ENCODE data around the gene SLC25A25.
"Not testable (repeated sequence)": the region's sequence is repeated elsewhere in the genome, so short reads cannot be mapped to it uniquely, and the experiment has no call there.

The SLC25A25 gene

DNA sequence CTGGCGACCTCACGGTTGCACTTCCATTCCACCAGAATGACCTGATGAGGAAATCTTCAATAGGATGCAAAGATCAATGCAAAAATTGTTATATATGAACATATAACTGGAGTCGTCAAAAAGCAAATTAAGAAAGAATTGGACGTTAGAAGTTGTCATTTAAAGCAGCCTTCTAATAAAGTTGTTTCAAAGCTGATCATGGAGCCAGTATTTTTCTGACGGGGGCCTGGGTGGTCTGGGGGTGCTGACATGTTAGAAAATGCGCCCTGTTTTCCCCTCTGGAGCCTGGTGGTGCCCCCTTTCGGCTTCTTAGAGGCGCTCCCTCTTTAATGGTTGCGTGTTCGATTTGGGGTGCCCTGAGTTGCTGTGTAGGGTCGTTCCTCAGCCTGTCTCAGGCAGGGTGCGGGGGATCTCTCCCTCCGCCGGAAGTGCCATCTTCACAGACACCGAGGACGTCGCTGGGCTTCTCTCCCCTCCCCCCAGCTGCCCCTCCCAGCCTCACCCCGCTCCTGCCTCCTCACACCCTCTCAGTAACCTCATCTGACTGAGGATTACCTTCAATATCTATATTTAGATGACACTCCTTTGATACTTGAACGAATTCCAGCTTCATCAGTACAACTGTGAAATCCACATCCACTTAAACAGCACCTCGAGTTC is 41.1 kb downstream of the SLC25A25 start:
- DNase-seq (ENCODE audit: low read depth), result no peak

DNA sequence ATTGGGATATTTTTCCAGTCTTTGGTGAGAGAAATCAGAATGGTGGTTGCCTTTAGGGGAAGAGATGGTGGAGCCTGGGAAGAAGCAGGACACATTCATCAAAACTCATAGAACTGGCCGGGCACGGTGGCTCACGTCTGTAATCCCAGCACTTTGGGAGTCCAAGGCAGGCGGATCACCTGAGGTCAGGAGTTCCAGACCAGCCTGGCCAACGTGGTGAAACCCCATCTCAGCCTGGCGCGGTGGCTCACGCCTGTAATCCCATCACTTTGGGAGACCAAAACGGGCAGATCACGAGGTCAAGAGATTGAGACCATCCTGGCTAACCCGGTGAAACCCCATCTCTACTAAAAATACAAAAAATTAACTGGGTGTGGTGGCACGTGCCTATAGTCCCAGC is 43.7 kb downstream of the SLC25A25 start:
- DNase-seq (ENCODE audit: low read depth), result not testable (repeated sequence)

DNA sequence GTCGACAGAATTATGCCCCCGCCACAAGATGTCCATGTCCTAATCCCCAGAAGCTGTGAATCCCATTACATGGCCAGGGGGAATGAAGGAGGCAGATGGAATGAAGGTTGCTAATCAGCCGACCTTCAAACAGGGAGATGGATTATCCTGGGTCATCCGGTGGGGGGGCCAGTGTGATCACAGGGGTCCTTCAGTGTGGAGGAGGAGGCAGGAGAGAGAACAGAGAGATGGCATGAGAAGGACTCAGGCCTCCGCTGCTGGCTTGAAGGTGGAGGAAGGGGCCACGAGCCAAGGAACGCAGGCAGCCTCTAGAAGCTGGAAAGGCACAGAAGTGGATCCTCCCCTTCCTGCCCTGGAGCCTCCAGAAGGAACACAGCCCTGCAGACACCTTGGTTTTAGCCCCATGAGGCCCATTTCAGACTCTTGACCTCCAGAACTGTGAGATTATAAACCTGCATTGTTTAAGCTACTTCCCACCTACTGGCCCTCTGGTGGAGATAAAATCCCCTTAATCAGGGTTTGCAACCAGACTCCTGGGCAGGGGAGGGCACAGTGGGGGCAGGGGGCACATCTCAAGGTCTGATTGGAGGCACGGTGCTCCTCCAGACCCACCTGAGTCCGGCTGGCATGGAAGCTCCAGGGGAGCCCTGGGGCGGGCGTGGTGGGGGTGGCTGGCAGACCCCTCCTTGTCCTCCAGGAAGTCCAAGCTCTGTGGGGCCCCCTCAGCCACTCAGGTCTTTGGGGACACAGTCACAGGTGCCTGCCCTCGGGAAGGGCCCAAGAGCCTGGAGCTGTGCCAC is 45.7 kb downstream of the SLC25A25 start:
- DNase-seq (ENCODE audit: low read depth), result no peak

DNA sequence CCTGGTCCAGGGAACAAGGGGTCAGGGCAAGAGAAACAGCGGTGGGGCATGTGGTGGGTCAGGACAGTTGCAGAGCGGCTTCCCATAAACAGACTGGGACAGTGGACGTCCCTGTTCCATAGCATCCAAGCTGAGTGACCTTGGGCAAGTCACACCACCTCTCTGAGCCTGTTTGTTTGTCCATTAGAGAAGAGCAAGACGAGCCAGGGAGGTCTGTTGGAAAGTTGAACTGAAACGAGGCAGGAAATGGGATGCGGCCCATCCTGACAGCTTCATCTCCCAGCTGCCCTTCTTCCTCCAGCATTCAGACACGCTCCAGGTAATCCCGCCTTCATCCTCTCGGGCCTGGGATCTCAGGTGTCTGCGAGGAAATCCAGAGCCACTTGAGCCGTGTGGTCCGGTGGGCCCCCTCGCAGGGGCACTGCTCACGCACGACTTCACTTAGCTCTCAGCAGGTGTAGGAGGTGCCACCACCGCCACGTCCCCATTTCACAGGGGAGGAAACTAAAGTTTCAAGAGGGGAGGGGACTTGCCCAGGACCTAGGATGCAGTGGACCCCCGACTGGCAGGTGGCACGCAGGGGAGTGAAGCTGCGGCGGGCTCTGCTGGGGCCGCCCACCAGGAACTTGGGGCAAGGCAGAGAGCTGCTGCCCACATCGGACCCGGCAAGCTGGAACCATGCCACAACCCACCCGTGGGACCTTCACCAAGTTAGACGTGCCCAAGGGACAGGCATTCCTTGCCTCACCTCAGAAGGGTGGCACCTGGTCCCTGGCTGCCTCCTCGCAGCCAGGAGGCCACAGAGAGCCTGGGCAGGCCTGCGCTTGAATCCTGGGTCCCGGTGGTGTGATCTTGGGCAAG is 46.5 kb downstream of the SLC25A25 start:
- no peak for DNase-seq (ENCODE audit: low read depth)

DNA sequence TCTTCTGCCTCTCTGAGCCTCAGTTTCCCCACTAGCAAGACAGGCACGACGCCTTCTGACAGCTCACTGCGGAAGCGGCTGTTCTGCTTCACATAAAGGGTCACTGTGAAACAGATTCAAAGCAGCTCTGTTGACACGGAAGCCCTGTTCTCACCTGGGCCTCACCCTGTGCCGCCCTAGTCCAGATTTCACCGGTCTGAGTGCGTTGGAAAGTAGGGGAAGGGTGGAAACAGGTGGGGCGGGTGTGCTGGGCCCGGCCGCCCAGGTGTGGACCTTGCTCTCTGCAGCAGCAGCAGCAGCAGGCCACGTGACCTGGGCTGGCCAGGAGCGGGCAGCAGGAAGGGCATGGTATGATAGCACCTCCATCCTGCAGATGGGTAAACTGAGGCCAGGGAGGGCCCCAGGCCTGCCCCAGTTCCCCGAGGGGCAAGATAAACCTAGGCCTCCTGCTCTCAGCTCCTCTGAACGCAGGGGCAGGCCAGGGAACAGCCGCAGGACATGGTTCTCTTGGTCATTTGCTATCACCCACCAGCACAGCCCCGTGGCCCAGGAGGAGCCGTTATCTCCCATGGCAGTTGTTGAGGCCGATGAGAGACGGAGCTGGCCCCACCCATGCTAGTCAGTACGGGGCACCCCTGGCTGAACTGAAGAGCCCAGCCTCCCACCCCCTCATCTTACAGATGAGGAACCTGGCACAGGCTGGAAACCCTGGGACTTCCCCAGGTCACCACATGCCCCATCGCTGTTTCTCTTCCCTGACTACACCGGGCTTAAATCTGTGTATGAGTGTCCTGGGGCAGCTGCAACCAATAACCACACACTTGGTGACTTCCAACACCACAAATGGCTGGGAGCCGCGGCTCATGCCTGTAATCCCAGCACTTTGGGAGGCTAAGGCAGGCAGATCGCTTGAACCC is 47.4 kb downstream of the SLC25A25 start:
- DNase-seq (ENCODE audit: low read depth), result peak; percentile 92

DNA sequence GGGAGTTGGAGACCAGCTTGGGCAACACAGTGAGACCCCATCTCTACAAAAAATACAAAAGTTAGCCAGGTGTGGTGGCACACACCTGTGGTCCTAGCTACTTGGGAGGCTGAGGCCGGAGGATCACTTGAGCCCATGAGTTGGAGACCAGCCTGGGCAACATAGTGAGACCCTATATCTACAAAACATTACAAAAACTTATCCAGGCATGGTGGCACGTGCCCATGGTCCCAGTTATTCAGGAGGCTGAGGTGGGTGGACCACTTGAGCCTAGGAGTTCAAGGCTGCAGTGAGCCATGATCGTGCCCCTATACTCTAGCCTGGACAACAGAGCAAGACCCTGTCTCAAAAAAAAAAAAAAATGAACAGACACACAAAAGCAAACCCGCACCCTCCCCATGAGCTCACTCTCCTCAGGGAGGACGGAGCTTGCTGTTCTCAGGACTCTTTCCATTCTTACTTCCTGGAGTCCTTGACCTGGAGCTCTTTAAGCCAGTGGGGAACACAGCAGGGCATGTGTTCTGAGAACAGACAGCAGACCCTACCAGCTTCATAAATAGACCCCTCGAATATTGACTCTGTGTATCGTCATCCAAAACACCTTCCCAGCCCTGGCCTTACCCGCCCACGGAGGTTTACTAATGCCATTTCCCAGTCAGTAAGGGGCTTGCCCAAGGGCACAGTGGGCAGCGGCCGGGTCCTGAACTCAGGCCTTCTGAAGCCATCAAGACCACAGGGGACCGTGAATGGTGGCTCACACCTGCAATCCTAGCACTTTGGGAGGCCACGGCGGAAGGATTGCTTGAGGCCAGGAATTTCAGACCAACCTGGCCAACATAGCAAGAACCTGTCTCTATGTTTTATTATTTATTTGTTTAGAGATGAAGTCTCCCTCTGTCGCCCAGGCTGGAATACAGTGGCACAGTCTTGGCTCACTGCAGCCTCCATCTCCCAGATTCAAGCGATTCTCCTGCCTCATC is 48.4 kb downstream of the SLC25A25 start:
- no peak for DNase-seq (ENCODE audit: low read depth)

DNA sequence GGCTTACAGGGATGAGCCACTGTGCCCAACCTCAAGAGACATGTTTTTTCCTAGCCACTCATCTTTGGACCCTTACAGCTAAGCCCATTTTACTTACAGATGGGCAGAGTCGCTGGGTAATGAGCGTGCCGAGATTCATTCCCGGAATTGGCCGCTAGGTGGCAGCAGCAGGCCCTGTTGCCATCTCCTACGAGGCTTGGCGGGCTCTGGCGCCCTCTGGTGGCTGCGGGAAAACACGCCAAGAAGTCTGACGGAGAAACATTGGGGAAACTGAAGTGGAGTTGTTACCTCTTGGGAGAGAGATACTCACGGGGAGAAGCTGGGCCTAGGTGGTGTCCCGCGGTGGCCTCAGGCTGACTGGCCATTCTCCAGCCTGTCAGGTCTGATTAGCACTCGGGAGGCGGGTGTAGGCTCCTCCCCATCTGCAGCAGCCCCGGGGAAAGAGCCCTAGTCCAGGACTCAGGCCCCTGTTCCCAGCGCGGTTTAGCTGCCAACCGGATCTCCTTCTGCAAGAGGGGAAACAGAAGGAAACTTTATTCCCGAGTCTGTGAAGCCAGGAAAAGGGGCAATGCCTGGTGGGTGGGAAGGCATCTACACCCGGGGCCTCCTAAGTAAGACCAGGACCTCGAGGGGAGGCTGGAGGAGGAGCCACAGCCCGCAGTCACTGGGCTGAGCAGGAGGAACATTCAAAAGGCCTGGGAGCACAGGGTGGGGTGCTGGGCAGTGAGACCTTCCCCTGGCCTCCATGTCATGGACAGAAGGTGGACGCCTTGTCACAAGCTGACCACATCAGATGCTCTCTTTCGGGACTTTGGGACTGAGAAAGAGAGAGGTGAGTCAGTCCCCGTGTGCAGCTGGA is 49.8 kb downstream of the SLC25A25 start:
- DNase-seq (ENCODE audit: low read depth), result peak; percentile 78

DNA sequence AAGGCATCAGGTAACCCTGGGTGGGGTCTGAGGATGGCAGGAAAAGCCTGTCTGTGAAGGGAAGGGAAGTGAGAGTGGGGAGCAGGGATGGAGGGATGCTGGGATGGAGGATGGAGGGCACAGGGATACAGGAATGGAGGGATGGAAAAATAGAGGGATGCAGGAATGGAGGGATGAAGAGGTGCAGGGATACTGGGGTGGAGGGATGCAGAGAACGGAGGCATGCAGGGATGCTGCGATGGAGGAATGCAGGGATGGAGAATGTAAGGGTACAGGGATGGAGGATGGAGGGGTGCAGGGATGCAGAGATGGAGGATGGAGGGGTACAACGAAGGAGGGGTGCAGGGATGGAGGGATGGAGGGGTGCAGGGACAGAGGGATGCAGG is 50.4 kb downstream of the SLC25A25 start:
- DNase-seq (ENCODE audit: low read depth), result no peak

DNA sequence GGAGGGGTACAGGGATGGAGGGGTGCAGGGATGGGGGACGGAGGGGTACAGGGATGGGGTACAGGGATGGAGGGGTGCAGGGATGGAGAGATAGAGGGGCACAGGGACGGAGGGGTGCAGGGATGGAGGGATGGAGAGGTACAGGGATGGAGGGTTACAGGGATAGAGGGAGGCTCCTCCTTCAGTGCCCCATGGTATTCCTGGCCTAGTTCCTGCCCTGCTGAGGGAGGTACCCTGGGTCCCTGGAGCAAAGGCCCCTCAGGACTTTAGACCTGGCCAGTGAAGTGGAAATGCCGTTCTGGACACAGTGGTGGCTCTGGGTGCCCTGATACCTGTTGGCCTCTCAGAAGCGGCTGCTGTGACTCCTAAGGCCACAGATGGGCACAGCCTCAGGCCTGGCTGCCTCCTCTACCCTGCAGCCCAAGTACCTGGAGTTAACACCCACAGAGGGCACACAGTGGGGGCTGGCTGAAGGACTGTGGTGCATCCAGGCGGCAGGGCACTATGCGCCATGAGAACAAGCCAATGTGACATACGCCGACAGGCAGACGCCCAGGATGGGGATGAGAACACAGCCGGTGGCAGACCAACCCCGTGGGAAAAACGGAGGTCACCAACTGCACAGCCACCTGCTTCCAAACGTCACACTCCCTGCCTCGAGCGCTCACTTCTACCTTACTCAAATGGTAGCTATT is 51.1 kb downstream of the SLC25A25 start:
- DNase-seq (ENCODE audit: low read depth), result no peak

DNA sequence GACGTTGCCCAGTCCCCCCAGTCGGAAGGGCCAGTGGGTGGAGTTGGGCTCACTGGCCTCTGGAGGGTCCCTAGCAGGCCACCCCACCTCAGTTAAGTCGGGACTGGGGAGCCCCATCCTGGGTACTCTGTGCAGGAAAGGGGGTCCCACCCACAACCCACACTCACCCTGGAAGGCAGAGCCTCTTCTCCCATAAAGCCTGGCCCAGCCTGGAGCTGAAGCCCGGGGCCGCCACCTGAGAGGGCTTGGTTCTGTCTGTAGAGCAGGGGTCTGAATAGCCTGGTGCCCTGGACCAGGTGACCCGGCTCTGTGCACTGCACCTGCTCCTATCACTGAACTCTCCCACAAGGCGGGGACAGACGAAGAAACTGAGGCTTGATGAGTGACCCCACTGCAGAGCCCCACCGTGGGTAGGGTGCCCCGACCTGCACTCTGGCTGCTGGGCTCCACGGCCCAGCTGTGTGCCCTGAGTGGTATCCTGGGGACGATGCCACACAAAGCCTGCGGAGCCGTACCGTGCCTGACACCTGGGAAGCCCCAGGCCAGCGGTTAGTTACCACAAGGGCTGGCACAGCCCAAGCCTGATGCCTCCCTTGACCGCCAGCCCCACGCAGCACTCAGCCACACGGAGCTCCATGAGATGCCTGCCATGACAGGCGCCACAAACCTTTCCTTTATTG is 52.2 kb downstream of the SLC25A25 start:
- DNase-seq (ENCODE audit: low read depth), result no peak

DNA sequence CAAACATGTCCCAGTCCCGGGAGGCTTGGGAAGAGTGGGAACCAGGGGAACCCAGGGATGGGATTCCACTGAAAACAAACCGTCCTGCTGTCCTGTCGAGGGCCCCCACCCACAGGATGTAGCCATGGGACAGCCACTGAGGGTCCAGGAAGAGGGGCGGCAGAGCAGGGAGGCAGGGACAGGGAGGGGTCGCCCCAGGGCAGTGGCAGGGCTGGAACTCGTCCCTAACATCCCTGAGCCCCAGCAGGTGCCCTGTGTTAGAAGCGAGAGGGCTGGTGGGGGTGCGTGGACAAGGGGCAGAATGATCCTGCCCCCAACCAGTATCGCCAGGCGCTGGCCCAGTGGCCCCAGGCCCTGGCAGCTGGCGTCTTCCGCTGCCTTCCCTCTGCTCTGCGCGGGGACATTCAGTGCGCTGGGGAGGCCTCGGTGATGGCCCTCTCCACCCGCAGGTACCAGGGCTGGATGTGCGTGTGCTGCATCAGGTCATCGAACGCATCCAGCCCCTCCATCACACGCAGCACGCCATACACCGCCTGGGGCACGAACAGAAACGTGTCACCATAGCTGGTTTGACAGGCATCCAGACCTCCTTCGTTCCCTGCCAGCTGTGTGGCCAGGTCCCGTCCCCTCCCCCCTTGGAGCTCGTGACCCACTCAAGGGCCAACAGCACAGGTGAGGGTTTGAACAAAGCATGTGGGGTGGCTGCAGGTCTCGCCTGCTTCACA is 52.9 kb downstream of the SLC25A25 start:
- DNase-seq (ENCODE audit: low read depth), result no peak

DNA sequence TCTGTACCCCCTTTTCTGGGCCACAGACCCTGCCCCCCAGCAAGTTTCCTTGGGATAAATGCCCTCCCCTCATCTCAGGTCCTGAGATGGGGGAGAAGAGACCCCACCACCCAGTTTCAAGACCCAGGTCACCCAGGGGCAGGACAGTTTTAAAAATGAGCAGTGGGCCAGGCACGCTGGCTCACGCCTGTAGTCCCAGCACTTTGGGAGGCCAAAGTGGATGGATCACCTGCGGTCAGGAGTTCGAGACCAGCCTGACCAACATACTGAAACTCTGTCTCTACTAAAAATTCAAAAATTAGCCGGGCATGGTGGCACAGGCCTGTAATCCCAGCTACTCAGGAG is 53.4 kb downstream of the SLC25A25 start:
- DNase-seq (ENCODE audit: low read depth), result no peak

DNA sequence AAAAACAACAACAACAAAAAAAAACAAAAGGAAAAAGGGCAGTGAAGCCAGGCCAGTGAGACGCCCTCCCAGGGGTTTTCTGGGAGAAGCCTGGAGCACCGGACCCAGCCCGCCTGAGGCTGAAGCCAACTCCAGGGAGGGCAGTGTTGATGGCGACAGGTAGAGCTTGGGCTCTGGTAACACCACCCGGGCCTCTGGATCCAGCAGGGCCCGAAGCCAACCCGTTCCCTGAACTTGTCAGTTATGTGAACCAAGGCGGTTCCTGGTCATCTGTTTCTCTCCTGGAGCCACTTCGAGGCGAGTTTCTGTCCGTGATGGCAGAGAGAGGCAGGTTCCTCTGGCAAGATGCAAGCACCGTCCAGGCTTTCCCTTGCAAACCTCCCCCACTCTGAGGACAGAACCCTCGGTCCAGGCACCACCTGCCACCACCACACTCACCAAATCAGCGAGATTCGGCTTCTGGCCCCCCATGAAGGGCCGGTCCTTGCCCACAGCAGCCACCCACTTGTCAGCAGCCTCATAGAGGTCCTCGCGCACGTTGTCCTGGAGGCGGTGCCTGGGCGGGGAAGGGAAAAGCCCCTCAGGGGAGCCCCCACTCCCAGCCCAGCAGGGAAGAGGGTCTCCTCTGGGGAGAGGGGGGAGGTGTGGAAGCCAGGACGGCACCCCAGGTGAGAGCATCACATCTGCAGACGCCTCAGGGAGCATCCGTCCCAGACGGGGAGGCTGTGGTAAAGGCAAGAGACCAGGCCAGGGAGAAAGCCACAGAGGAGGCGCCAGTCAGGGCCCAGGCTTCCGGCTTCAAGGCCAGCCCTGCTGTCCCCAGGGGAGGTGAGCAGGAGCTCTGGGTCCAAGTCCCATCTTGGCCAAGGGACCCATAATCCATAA is 54.1 kb downstream of the SLC25A25 start:
- DNase-seq (ENCODE audit: low read depth), result no peak

DNA sequence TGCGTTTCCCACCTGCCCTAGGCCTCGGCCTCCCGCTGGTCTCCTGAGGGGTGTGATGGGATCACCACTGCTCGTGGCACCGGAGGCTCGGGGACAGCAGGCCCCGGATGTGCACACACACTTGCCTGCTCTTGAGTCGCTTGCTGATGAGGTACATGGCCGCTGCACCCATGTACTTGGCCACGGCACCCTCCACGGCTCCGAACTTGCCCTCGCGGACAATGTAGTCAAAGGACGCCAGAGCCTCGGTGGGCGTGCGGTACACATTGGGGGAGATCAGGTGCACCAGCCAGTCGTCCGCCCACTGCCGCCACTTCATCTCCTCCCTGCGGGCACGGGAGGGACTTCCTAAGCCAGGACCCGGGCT is 54.8 kb downstream of the SLC25A25 start:
- DNase-seq (ENCODE audit: low read depth), result no peak

DNA sequence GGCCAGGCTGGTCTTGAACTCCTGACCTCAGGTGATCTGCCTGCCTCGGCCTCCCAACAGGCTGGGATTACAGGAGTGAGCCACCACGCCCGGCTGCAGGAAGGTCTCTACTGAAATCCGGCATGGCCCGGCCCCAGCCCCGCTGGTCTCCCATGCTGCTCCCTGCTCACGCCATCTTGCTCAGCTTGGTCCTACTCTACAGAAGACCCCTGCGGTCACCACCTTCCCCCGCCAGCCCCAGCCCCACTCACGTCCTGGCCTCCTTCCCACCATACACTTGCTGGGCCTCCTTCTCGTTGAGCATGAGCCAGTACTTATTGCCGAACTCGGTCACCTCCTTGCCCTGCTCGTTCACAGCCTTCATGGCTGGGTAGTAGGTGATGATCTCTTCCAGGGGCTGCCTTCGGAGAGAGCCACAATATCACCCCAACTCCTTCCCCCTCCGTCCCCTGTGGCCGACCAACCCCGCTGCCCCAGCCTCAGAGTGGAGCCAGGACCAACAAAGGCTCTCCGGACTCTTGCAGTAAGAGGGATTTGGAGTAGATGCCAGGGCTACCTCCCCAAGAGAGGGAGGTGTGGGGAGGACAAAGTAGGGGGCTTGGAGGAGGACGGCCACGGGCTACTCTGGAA is 55.5 kb downstream of the SLC25A25 start:
- DNase-seq (ENCODE audit: low read depth), result no peak

DNA sequence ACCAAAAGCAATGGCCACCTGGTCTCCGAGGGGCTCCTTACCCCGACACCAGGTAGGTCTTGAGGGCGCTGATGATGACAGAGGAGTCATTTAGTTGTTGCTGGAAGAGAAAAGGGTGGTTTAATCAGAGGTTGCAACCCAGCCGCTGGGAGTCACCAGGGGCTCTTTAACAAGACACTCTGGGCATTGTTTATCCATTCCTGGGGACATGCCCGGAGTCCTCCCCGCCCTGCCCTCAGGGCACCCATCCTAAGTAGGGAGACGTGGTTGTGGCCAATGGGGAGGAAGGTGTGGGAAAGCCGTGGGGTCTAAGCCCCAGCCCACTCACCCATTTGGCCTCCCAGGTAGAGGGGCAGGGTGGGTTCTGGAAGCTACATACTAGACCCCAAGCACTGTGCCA is 56.4 kb downstream of the SLC25A25 start:
- DNase-seq (ENCODE audit: low read depth), result no peak
